Measurements from ENCODE around the gene MGAT4C.

- TF ChIP-seq POLR2AphosphoS5 (IDR thresholded peaks at IDR 0.05; ENCODE audit: borderline replicate concordance, low read depth, low read length) (no peak), EZH2 (IDR thresholded peaks at IDR 0.05) (no peak), FOXP2 (optimal IDR thresholded peaks at IDR 0.05; ENCODE audit: control extremely low read depth, extremely low read length, insufficient read depth) (no peak)
Observed at GRCh38 chr12:86186449-86186848, 69.7 kb downstream of the MGAT4C start.
